Inflammatory macrophage treated with lipopolysaccharide for 1 hour (primary cell): ENCODE measurements around the gene THAP4.
"Not testable (repeated sequence)": the region's sequence is repeated elsewhere in the genome, so short reads cannot be mapped to it uniquely, and the experiment has no call there.

Source experiments
- DNase-seq, 2 donors: peaks; one replicate each; pipeline ENCODE4 v3.0.0-alpha.2; 2020 to 2022

Gene THAP4

GRCh38 chr2:241611062-241611461 is 25.9 kb downstream of the THAP4 start:
- no peak for DNase-seq

- DNase-seq = peak; percentile 66 to 77
Observed at GRCh38 chr2:241609859-241610793, 26.8 kb downstream of the THAP4 start.

DNA sequence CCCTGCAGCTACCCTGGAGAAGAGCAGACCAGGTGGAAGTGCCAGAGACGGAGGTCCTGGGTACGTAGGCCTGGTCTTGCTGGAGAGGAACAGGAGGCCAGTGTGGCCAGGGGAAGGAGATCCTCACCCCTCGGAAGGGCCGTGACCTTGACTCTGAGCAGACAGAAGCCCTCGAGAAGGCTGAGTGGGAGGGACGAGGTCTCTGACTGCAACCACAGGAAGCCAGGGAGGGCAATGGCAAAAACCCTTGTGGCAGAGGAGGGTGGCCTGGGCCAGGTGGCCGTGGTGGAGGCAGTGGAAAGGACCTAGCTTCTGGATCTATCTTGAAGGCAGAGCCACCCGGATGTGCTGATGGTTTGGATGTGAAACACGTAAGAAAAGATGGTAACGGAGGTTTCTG is 28.1 kb downstream of the THAP4 start:
- DNase-seq = peak; percentile 3 to 11

DNA sequence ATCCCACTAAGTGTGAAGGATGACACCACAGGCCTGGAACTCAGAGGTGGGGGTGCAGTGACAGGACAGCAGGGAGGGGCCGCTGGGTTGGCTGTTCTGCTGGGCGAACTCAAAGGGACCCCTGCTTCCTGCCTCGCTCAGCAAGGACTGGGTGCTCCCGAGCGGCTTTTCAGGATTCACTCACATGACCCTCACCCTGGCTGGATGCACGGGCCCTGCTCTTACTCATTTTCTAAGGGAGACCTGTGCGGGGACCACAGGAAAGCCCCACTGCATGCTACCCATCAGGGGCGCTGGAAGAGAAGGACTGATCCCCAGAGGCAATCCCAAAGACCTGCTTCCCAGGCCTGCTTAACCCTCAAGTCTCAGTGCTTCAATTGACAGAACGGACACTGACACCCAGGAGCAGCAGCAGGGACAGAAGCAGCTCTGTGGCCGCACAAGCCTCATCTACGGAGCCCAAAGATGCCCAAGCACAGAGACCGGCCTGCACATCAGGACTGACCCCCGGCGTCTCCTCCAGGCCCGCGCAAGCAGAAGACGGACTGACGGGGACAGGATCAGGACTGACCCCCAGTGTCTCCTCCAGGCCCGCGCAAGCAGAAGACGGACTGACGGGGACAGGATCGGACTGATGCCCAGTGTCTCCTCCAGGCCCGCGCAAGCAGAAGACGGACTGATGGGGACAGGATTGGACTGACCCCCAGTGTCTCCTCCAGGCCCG is 29.6 kb downstream of the THAP4 start:
- DNase-seq = no peak

DNA sequence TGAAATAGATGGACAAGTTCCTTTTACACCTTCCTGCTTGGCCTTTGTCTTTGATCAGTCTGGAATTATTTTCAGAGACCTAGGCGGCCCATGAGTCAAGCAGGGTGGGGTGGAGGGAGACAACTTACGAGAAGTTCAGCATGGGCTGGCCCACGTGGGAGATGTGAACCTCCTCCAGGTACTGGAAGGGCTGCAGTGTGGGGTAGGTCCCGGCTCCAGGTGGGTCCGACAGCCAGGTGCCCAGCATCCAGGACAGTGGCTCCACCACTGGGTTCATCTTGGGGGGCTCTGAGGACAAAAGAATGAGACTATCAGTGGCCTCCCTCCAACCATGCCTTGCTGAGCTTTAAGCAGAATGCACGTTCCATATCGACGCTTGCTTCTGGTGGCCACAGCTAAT is 30.8 kb downstream of the THAP4 start:
- DNase-seq = no peak

DNA sequence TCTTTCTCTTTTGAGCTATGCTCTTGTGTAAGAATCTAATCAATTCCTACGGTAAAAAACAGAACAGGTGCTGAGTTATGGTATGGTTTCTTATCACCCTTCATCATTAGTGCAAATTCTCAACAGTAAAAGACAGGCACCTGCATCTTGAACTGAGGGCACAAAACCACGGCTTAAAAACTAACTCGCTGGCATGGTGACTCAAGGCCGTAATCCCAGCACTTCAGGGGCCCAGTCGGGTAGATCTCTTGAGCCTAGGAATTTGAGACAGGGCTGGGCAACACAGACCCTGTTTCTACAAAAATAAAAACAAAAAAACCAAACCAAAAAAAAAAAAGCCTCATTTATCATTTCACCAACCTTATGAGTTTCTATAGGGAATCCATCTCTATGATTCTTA is 33.3 kb downstream of the THAP4 start:
- DNase-seq = no peak

DNA sequence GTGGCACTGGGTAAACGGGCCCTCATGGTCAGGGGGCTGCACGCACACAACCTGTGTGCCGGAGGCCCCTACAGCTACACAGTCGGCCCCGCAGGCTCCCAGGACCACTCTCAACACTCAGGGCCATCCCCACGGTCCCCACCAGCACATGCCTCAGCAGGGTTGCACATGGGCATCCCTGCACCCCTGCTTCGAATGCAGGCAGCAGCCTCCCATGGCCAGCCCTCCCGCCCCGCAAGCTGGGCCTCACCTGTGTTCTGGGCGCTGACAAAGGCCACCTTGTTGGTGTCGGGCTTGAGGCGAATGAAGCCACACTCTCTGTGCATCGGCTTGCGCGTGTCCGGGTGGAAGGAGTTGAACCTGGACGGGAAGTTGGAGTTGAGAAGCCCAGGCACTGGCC is 34.2 kb downstream of the THAP4 start:
- no peak for DNase-seq

GRCh38 chr2:241601841-241602240 is 35.1 kb downstream of the THAP4 start:
- no peak for DNase-seq

- DNase-seq = no peak
Observed at GRCh38 chr2:241599615-241600014, 37.3 kb downstream of the THAP4 start.

DNA sequence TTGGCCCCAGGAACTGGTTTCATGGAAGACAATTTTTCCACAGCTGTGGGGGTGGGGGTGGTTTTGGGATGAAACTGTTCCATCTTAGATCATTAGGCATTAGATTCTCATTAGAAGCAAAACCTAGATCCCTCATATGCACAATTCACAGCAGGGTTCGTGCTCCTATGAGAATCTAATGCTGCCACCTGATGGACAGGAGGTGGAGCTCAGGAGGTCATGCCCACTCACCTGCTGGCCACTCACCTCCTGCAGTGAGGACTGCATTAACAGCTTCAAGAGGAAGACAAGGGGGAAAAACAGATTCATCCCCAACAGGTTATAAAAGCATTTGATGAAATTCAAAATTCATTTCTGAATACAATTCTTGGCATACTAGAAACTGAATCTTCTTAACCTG is 38.5 kb downstream of the THAP4 start:
- DNase-seq = no peak

DNA sequence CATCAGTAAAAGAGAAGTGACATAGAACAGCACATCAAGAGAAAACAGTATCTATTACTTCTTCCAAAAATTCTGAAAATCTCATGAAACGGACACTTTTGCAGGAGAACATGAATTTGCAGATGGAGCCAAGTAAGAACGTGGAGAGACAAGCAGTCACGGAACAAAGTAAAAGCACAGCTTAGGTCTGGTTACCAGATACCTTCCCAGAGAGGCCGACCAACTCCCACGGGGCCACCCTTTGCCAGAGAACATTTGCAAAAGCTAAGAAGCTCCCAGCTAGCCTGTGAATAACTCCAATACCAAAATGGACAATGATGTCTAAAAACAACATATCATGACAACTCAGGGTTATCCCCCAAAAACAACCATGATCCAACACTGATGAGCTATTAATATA is 38.9 kb downstream of the THAP4 start:
- no peak for DNase-seq

- DNase-seq = no peak
Observed at GRCh38 chr2:241597561-241597960, 39.4 kb downstream of the THAP4 start.

DNA sequence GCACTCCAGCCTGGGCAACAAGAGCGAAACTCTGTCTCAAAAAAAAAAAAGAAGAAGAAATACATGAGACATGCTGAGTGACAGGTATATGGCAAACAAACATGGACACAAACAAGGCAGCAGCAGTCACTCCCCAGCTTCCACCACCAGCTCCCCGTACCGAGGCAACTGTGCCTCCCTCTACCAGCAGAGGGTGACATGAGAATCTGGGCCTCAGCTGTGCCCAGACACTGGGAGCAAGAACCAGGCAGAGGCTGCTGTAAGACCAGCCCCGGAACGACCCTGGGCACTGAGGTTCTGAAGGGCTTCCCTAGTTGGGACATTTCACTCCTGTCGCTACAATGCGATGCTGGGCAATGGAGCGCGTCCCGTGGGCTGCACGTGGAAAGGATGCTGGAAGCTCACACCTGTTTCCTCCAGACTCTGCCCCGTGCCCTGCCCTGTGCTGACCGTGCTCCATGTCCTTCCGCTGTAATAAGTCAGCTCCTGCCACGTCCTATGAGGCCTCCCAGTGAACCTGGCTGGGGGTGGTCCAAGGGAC is 41.3 kb downstream of the THAP4 start:
- peak in 1 of 2 donors; percentile 16 for DNase-seq

DNA sequence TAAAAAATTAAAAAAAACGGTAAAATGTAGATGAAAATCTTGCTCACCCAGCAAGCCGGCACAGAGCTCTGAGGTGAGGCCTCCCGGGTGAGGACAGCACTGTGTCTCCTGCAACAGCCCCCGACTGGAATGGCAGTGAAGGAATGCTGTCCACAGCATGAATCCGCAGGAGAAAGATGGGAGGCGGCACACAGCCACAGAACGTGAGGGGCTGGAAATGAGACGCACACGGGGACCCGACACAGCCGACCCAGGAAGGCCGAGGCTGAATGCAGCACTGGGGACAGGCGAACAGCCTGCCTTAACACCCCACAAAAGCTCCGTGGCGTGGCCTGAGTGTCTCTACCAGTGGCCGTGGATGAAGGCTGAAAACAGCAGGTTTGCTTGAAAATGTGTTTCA is 43.7 kb downstream of the THAP4 start:
- no peak for DNase-seq

- no peak for DNase-seq
Observed at GRCh38 chr2:241592126-241592845, 44.7 kb downstream of the THAP4 start.

GRCh38 chr2:241590496-241591455 is 46.2 kb downstream of the THAP4 start:
- not testable (repeated sequence) for DNase-seq

DNA sequence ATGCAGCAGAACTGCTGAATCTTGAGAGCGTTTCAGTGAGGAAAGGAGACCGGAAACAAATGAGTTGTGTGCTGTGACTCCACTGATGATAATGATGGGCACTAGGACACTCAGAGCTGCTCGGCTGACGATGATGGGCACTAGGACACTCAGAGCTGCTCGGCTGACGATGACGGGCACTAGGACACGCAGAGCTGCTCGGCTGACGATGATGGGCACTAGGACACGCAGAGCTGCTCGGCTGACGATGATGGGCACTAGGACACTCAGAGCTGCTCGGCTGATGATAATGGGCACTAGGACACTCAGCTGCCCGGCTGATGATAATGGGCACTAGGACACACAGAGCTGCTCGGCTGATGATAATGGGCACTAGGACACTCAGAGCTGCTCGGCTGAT is 47.1 kb downstream of the THAP4 start:
- not testable (repeated sequence) for DNase-seq

- no peak for DNase-seq
Observed at GRCh38 chr2:241586564-241587264, 50.2 kb downstream of the THAP4 start.

- no peak for DNase-seq
Observed at GRCh38 chr2:241584436-241584835, 52.5 kb downstream of the THAP4 start.

GRCh38 chr2:241582806-241583205 is 54.2 kb downstream of the THAP4 start:
- no peak for DNase-seq

DNA sequence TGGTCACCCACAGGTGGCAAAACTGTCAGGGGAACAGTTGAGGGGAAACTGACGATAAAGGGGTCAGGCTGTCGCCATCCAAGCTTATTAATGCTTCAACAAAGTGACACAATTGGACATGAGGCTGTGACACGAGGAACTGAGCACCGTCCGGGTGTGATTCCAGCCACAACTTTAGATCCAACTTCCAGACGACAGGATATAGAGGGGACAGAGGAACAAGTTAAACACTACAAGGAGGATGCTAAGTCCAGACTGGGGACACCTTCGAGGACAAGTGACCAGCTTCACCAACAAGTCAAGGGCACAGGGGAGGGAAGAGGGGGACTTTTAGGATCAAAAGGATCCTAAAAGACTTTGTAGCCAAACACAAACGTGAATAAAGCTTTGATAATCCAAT is 54.6 kb downstream of the THAP4 start:
- DNase-seq = no peak
